HG02870 (cell line): ENCODE data around the gene NSD1.

Experiments
- ATAC-seq: cut with Tn5 transposase; IDR thresholded peaks from one replicate; pipeline ENCODE4 v1.9.1; 2021; ENCODE audit warnings: mild to moderate bottlenecking, moderate library complexity; ENCODE audit not compliant: unreplicated experiment

The NSD1 gene

DNA sequence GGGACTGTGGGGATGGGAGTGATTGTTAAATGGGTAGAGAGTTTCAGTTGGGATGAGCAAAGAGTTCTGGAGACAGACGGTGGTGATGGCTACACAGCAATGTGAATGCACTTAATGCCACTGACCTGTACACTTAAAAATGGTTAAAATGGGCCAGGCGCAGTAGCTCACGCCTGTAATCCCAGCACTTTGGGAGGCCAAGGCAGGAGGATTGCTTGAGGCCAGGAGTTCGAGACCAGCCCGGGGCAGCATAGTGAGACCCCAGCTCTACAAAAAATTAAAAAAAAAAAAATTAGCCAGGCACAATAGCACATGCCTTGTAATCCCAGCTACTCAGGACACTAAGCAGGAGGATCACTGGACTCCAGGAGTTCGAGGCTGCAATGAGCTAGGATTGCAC, 210.2 kb downstream of the NSD1 start:
- no peak for ATAC-seq

- ATAC-seq: no peak
Measured at GRCh38 chr5:177344891-177345290, 211.3 kb downstream of the NSD1 start.

DNA sequence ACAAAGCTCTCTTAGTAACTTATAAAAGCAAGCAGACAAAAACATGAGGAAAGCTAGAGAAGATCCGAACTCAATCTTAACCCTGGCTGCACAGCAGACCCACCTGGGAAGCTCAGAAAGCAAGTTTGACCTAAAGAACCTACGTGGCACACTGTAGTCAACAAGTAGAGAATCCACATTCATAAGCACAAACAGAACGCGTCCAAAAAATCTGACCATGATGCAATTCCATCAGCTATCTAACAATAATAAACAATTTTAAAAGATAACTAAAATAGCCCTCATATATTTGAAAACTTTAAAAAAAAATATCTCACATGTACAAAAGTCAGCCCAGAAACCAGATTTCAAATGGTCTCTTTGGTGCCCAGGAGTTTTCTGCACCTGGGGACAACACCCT, 213.2 kb downstream of the NSD1 start:
- ATAC-seq: no peak

- ATAC-seq: no peak
Measured at GRCh38 chr5:177347699-177348098, 214.1 kb downstream of the NSD1 start.

GRCh38 chr5:177349362-177349647, 215.7 kb downstream of the NSD1 start:
- ATAC-seq: no peak

DNA sequence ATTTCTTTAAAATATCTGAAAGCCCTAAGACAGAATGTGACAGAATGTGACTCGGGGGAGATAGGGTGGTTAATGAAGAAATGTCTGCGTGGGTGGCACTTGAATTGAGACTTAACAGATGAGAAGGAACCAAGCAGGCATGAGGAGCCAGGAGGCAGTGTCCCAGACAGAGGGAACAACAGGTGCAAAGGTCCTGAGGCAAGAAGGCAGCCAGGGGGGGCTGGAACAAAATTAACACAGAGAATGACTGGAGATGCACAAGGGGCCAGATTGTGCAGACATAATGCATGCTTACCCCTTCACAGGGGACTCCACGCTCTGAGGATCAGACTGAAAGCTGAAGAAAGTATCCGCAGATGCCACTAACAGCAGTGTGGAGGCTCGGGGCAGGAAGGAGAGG, 216.2 kb downstream of the NSD1 start:
- ATAC-seq: no peak
